Glutamatergic neuron (in vitro differentiated cells): Measurements from ENCODE around the gene PNLIPRP2. TPM values are rescaled to one million over a fixed set of nuclear protein-coding genes. Genes with fewer than 3 reads are reported as not detected.

Experiments used
- DNase-seq: peaks from one replicate; pipeline ENCODE4 v3.0.0; 2022
- H3K27ac Mint-ChIP-seq: one replicate; pipeline ENCODE4 v1.8.0; 2020; ENCODE audit warnings: mild to moderate bottlenecking, mixed read lengths, inconsistent platforms; ENCODE audit not compliant: unreplicated experiment
- H3K27me3 Mint-ChIP-seq: one replicate; pipeline ENCODE4 v1.8.0; 2020; ENCODE audit warnings: mild to moderate bottlenecking, moderate library complexity, mixed read lengths, inconsistent platforms; ENCODE audit not compliant: unreplicated experiment
- H3K36me3 Mint-ChIP-seq: one replicate; pipeline ENCODE4 v1.8.0; 2020; ENCODE audit warnings: mild to moderate bottlenecking, mixed read lengths, inconsistent platforms; ENCODE audit not compliant: unreplicated experiment
- H3K4me1 Mint-ChIP-seq: one replicate; pipeline ENCODE4 v1.8.0; 2020; ENCODE audit warnings: mild to moderate bottlenecking, low read depth, mixed read lengths, inconsistent platforms; ENCODE audit not compliant: unreplicated experiment
- H3K4me3 Mint-ChIP-seq: one replicate; pipeline ENCODE4 v1.8.0; 2020; ENCODE audit warnings: mild to moderate bottlenecking, mixed read lengths, inconsistent platforms; ENCODE audit not compliant: unreplicated experiment
- H3K9me3 Mint-ChIP-seq: one replicate; pipeline ENCODE4 v1.8.0; 2020; ENCODE audit warnings: mild to moderate bottlenecking, moderate library complexity, mixed read lengths, inconsistent platforms; ENCODE audit not compliant: unreplicated experiment
- total RNA-seq: library from RNA; stranded (reverse); fragmentation: NEBNext Ultra II Directional; extraction: Animal tissue kit (Norgen Biotek cat#: 25700); gene quantifications from one replicate; pipeline ENCODE4 v1.2.1, GENCODE V29; 2021; ENCODE audit not compliant: unreplicated experiment
- TF ChIP-seq, protein P1 (sequence below): fragments of 200-600 bp; sonication (generic); IDR thresholded peaks from one replicate; pipeline ENCODE4 v1.5.0; 2021; ENCODE audit not compliant: partially characterized antibody, unreplicated experiment

PNLIPRP2 gene
- total RNA-seq, 1 donor from 2014 or later = not detected

DNA sequence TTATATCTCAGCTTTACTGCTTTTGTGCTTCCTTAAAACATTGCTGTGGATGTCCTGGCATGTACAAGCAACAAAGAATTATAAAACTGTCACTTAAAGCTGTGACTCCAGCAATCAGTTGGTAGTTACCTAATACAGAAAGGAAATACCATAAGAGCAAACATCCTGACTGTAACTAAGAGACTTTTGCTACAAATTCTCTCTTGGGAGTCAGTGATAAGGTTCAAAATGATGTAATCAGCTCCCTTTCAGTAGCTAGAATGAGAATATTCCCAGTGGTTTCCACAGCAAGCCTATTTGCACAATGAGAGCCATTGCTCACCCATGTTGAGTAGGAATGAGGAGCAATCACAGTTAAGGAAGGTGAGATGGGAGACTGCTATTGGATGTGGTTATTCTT is 22.4 kb upstream of the PNLIPRP2 start:
- no peaks in the 10 kb centered on the region for H3K27me3 Mint-ChIP-seq

GRCh38 chr10:116599991-116600390 is 20.8 kb upstream of the PNLIPRP2 start:
- Mint-ChIP-seq H3K4me3 (no peak overlapping the region), H3K9me3 (no peaks in the 10 kb centered on the region), H3K27me3 (no peaks in the 10 kb centered on the region), H3K36me3 (no peaks in the 10 kb centered on the region), H3K27ac (no peak overlapping the region), H3K4me1 (no peaks in the 10 kb centered on the region)
- no peak for DNase-seq
- TF ChIP-seq, protein P1, sequence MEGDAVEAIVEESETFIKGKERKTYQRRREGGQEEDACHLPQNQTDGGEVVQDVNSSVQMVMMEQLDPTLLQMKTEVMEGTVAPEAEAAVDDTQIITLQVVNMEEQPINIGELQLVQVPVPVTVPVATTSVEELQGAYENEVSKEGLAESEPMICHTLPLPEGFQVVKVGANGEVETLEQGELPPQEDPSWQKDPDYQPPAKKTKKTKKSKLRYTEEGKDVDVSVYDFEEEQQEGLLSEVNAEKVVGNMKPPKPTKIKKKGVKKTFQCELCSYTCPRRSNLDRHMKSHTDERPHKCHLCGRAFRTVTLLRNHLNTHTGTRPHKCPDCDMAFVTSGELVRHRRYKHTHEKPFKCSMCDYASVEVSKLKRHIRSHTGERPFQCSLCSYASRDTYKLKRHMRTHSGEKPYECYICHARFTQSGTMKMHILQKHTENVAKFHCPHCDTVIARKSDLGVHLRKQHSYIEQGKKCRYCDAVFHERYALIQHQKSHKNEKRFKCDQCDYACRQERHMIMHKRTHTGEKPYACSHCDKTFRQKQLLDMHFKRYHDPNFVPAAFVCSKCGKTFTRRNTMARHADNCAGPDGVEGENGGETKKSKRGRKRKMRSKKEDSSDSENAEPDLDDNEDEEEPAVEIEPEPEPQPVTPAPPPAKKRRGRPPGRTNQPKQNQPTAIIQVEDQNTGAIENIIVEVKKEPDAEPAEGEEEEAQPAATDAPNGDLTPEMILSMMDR = no peak

More for the DNA sequence above, 22.4 kb upstream of the PNLIPRP2 start:
- TF ChIP-seq, protein P1 = no peak
- DNase-seq = no peak
- no peak overlapping the region for H3K27ac Mint-ChIP-seq
- no peaks in the 10 kb centered on the region for H3K4me1 Mint-ChIP-seq
- H3K4me3 Mint-ChIP-seq = no peak overlapping the region
- H3K9me3 Mint-ChIP-seq = no peaks in the 10 kb centered on the region
- H3K36me3 Mint-ChIP-seq = no peaks in the 10 kb centered on the region

DNA sequence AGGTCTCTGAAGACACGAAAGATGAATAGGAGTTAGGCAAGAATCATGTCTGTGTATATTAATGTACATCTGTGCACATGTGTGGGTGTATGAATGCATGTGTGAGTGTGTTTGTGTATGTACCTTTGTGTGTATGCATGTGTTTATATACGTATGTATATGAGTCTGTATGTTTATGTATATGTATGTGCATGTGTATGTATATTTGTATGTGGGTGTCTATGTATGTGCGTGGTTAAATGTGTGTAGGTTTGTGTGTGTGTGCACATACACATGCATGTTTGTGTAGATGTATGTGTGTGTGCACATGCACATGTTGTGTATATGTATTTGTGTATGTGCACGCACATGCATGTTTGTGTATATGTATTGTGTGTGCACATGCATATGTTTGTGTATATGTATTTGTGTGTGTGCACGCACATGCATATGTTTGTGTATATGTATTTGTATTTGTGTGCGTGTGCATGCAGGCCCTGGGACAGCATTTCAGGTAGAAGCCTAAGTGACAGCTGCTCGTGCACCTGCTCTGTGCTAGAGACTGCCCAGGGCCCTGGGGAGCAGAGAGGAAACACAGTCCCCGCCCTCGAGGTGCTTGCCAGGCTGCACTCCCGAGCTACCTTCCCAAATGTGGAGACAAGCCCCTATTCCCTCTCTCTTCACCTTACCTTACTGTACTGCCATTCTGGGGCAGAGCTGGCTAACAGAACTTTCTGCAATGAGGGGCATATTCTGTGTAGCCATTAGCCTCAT is 17.9 kb upstream of the PNLIPRP2 start:
- Mint-ChIP-seq H3K4me1 (no peaks in the 10 kb centered on the region), H3K4me3 (no peak overlapping the region), H3K27me3 (no peaks in the 10 kb centered on the region), H3K36me3 (no peaks in the 10 kb centered on the region), H3K9me3 (peaks cover 2% of the 10 kb centered on the region), H3K27ac (no peak overlapping the region)
- no peak for DNase-seq
- TF ChIP-seq, protein P1 = no peak

GRCh38 chr10:116606061-116606483 is 14.7 kb upstream of the PNLIPRP2 start:
- TF ChIP-seq, protein P1 = no peak
- Mint-ChIP-seq H3K9me3 (peaks cover 2% of the 10 kb centered on the region), H3K4me1 (no peaks in the 10 kb centered on the region), H3K36me3 (no peaks in the 10 kb centered on the region), H3K27me3 (peaks cover 6% of the 10 kb centered on the region), H3K4me3 (no peak overlapping the region), H3K27ac (no peak overlapping the region)
- no peak for DNase-seq

GRCh38 chr10:116607336-116607735 is 13.4 kb upstream of the PNLIPRP2 start:
- Mint-ChIP-seq H3K9me3 (peaks cover 2% of the 10 kb centered on the region), H3K27ac (no peak overlapping the region), H3K4me1 (no peaks in the 10 kb centered on the region), H3K27me3 (peaks cover 6% of the 10 kb centered on the region), H3K4me3 (no peak overlapping the region), H3K36me3 (no peaks in the 10 kb centered on the region)
- TF ChIP-seq, protein P1 = no peak
- no peak for DNase-seq
